HG03457 (cell line): ENCODE results near the gene NOS3.
"Not testable (repeated sequence)": the region's sequence is repeated elsewhere in the genome, so short reads cannot be mapped to it uniquely, and the experiment has no call there.

ENCODE experiments used
- ATAC-seq: cut with Tn5 transposase; IDR thresholded peaks from one replicate; pipeline ENCODE4 v1.9.1; 2021; ENCODE audit warnings: moderate number of reproducible peaks; ENCODE audit not compliant: unreplicated experiment

Gene NOS3

DNA sequence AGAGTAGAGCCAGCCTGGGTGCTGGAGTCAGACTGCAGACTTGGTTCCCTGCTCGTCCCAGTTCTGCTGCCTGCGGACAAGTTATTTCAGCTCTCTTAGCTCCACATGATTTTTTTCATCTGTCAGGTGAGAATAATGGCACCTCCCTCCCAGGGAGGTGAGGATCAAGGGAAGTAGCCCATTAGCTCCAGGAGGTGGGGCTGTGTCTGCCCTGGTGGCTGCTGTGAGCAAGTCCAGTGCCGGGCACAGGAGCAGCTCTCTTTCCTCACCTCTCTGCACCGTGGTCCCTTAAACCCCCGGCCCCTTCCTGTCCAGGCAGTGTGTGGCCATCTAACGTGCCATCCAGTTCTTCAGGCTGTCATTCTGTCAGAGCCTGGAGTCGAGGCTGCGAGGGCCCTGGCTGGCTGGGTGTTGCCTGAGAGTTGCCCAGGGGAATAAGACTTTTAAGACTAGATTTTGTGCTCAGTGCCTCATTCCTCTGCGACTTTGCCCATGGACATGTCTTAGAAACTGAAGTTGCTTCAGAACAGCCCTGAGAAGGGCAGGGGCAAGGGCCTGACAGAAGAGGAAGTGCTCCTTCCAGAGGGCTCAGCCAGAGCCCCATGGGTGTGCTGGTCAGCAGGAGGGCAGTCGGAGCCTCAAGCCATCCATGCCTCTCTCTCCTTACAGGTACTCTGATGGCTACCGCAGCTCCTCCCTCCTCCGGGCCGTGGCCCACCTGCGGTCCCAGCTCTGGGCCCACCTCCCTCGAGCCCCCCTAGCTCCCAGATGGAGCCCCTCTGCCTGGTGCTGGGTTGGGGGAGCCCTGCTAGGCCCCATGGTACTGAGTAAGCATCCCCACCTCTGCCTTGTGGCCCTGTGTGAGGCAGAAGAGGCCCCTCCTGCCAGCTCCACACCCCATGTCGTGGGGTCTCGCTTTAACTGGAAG lies 42.4 kb downstream of the NOS3 start:
- no peak for ATAC-seq

DNA sequence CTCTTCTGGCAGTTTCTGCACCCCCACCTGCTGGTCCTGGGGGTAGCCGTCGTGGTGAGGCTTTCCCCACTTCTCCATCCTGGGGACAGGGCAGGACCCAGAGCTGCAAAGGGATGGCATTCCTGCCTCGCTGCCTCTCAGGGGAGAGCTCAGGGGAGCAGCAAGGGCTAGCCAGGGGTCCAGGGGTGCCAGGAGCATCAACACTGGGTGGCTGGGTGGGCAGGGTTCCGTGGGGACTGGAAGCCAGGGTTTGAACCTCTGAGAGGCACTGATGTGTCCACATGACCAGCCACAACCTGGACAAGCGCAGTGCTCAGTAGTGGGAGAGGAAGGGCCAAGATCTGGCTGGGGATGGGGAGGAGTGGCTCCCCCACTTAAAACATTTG lies 43.0 kb downstream of the NOS3 start:
- no peak for ATAC-seq

DNA sequence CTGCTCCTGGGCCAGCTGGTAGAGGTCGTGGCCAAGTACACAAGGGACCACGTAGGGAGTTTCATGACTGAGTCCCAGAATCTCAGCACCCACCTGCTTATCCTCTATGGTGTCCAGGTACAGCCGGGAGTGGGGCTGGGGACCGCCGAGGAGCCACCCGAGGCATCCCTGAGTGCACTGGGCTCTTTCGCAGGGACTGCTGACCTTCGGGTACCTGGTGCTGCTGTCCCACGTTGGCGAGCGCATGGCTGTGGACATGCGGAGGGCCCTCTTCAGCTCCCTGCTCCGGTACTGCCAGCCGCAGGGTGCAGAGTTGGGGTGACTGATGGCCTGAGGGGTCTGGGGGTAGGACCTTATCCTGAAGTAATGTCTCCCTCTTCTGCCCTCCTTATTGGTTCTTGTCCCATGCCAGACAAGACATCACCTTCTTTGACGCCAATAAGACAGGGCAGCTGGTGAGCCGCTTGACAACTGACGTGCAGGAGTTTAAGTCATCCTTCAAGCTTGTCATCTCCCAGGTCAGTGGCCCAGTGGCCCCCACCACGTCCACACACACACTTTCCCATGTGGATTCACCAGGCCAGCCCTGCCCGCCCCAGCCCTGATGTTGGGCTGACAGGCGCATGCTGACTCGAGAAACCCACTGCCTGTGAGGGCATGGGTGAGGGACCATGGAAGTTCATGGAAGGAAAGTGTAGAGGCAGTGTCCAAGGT lies 43.7 kb downstream of the NOS3 start:
- ATAC-seq, result no peak

DNA sequence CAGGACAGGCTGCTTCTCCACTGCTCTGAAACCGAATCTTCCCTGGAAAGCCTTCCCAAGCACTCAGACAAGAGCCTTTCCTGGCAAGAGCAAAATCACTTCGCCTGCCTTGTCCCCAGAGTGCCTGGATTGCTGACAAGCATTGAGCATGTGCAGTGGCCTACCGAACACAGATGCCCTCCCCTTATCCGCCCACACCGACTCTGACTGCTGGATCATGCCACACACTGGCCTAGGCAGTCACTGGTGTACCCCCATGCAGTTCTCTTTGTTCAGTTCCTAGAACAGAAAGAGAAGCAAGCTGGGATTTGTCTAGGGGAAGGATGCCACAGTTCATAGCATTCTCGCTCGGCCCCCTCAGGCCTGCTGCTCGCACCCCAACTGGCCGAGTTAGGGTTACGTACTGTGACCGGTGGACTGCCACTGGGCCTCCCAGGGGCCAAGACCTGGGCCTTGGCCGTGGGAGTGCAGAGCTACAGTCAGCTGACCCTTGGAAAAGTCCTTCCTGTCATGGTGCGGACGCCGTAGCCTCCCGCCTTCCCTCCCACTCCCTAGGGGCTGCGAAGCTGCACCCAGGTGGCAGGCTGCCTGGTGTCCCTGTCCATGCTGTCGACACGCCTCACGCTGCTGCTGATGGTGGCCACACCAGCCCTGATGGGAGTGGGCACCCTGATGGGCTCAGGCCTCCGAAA lies 44.4 kb downstream of the NOS3 start:
- ATAC-seq, result no peak

DNA sequence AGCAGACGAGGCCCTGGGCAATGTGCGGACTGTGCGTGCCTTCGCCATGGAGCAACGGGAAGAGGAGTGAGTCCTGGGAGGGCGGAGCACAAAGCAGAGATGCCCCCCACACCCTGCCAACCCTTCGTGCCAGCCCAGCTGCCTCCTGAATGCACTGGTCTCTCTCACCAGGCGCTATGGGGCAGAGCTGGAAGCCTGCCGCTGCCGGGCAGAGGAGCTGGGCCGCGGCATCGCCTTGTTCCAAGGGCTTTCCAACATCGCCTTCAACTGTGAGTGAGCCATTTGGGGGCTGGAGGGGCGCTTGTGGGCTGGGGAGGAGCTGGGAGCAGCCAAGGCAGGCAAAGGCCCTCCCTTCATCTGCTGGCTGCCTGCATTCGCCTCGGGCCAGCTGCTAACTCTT lies 45.1 kb downstream of the NOS3 start:
- ATAC-seq, result no peak

DNA sequence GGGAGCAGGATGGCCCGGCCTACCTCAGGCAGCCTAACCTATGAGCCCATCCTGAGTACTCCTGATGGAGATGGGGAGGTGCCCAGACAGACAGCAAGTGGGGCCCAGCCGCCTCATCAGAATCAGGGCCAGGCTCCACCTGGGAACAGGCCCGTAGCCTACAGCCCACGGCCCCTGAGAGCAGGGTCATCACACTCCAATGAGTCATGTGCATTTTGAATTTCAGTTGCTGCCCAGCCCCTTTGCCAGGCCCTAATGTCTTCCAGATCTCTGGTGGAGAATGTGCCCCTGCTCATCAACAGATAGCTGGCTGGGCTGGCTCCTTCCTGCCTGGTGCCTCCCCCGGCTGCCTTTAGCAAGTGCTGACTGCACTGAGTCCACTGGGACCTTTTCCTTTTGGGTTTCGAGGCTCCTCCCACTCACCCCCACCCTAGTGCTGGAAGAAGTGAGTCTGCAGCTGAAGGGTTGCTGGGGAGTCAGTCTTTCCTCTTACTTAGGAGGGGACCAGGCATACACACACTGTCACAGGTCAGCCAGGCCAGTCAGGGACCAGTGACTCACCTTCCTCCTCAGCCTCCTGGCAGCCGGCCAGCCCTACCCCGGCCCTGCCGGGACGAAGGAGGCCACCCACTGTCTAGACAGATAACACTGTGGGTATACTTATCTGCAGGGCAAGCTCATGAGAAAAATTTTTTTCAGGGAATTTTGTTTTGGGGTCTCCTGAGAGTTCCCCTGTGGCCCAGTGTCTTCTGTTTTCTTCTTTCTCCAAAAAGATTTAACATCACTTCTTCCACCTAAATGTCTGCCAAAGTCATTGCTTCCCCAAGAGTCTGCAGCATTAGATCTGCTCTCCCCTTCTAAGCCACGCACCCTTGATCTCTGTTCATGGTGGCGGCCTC lies 48.4 kb downstream of the NOS3 start:
- no peak for ATAC-seq

DNA sequence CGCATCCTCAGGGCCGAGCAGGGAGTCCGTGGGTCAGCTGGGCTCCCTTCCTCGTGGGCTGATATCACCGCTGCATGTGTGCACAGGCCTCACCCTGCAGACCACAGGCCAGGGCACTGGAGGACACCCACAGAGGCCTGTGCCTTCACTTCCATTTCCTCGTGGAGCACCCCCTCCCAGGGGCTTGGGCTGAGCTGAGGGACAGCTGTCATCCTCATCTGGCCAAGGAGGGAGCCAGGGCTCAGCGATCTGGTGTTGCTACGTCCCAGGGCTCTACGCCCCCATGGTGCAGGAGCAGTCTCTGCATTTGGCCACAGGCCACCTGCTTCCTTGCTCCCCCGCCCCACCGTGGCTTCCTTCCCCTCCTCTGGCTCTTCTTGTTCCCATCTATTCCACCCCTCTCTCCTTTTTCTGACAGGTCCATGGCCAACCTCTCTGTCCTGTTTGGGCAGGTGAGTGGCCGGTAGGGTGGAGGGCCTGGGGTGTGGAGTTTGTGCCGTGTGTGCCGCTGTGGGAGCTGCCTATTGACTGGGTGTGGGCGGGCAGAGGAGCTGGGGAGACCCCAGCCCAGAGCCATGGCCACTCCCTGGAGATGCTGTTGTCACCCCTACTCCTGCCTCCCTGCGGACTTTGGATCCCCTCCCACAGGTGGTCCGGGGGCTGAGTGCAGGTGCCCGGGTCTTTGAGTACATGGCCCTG lies 49.2 kb downstream of the NOS3 start:
- no peak for ATAC-seq

DNA sequence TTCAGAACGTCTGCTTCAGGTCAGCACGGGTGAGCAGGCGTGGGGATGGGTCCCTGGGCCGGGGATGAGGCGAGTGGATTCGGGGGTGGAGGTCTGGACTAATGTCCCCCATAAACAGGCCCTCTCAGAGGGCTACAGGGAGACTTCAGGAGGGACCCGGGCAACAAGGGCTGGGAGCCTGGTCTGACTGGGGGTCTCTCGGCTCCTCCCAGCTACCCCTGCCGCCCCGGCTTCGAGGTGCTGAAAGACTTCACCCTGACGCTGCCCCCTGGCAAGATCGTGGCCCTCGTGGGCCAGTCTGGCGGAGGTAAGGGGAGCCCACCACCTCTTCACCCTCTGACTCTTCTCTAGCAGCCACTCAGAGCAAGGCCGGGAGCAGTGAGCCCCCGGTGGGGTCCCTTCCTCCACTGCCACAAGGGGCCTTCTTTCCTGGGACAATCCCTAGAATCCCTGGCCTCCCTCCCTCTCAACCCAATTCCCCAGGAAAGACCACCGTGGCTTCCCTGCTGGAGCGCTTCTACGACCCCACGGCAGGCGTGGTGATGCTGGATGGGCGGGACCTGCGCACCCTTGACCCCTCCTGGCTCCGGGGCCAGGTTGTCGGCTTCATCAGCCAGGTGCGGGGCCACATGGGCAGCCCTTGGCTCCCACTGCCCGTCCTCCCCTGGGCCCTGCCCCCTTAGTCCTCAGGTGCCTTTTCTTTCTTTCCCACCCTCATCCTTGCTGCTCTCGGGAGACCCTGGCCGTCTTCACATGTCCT lies 50.0 kb downstream of the NOS3 start:
- no peak for ATAC-seq

DNA sequence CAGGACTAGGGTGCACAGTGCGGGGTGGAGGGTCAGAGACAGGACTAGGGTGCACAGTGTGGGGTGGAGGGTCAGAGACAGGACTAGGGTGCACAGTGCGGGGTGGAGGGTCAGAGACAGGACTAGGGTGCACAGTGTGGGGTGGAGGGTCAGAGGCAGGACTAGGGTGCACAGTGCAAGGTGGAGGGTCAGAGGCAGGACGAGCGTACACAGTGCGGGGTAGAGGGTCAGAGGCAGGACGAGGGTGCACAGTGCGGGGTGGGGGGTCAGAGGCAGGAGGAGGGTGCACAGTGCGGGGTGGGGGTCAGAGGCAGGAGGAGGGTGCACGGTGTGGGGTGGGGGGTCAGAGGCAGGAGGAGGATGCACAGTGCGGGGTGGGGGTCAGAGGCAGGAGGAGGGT lies 52.6 kb downstream of the NOS3 start:
- ATAC-seq, result not testable (repeated sequence)

DNA sequence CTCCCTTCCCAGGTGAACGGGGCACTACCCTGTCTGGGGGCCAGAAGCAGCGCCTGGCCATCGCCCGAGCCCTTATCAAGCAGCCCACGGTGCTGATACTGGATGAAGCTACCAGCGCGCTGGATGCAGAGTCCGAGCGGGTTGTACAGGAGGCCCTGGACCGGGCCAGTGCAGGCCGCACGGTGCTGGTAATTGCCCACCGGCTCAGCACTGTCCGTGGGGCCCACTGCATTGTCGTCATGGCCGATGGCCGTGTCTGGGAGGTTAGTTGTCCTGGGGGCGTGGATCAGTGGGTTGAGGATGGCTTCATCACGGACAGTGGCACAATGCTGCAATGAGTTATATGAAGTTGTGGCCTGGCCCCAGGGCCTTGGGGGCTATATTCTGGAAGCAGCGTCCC lies 53.1 kb downstream of the NOS3 start:
- ATAC-seq, result no peak

DNA sequence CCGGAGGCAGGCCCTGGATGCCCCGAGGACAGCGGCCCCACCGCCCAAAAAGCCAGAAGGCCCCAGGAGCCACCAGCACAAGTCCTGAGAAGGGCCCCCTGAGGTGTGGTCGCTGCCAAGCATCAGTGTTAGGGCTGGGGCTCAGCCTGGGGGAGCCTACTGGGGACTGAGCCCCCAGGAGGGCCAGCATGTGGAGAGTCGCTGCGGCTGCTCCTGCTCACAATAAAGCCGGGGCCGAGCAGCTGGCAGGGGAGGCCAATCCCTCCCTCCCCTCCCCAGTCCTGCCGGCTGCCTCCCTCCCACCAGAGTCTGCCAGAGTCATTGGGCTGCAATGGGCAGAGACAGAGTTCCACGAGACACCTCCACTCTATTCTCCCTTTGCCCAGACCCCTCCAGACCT lies 54.4 kb downstream of the NOS3 start:
- no peak for ATAC-seq

DNA sequence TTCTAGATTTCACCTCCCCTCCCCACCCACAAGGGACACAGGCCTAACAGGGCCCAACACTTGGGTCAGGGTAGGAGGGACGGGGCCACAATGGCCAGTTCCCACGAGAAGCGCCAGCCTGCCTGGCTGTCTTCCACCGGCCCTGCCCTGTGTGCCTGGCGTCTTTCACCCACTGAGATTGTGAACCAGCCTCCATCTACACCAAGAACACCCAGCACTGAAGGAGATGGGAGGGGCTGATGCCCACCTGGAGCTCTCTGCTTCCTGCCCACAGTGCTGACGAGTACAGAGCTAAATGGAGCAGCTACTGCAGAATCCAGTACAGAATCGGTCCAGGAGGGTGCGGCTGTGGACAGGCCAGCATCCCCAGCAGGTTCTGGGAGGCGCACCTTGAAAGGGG lies 55.1 kb downstream of the NOS3 start:
- ATAC-seq, result no peak

DNA sequence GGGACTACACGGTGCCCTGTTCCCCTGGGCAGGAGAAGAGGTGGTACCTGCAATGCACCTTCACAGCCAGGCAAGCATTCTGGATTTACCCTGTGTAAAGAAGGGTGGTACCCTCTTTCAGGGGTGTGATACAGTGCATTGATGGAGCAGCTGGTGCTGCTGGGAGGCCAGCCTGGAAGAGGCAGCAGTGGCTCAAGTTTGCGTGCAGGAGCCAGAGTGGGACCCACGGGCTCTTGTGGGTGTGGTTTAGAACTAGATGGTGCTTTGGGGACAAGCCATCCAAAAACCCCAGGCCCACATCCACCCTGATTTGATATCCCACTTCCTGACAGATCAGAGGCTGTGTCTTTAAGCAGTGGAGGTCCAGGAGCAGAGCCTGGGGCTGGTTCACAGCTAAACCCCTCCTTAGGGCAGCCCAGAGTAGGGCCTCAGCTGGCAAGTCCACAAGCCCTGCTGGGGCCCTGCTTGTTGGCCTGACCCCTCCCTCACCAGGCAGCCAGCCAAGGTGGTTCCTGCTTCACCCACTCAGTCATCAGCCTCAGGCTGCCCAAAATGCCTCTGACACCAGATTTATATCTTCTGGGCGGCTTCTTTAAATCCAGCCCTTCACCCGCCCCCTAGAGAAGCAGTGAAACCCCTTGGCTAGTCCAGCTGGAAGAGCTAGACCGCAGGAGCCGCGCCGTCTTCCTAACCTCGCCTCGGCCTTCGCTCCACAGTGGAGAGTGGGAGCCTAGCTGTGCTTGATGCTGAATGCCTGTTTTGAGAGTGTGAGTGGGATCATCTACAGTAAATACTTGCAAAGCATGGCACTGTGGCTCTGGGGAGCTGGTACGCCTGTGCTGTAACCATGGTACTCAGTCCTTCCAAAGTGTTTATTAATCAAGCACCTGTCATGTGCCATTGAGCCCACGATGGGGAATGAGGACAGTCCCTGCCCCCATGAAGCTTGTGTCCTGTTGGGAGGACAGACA lies 56.1 kb downstream of the NOS3 start:
- no peak for ATAC-seq

DNA sequence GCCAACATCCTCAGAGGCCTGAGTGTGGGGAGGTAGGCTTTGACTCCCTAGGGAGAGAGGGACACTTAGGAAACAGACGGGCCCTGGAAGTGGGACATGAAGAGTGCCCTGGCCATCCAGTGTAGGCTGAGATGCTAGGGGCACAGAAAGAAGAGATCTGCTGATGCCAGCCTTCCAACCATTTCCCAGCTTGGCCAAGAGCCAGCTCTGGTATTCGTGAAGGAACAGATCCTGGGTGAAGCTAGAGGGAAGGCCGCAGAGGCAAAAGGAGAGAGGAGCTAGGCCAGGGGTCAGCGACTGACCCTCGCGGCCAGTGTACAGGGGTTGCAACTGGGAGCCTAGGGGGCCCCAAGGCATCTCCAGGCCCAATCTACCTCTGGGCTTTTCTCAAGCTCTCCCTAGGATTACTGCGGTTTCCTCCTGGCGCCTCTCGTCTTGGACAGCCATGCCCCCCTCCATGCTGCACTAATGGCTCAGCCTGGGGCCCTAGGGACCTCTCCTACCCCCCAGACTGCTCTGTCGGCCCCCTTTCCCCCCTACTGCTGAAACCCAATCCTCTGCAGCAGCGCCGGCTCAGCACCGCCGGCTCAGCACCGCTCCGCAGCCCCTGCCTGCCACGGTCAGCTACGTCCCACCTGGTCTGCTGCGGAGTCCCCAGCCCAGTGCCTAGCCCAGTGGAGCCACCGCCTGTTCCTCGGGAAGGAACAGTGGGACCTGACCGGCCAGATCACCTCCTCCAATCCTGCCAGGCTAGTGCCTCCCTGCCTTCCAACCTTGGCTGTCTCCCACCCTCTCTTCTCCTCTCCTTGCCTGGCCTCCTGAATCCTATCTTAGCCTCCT lies 57.4 kb downstream of the NOS3 start, which contains the start of gene ASIC3:
ASIC3 (plus strand) TSS at position 556 of the 840 bp plus-strand sequence. CDS start 355 bp downstream, outside the sequence.
- ATAC-seq, result no peak

DNA sequence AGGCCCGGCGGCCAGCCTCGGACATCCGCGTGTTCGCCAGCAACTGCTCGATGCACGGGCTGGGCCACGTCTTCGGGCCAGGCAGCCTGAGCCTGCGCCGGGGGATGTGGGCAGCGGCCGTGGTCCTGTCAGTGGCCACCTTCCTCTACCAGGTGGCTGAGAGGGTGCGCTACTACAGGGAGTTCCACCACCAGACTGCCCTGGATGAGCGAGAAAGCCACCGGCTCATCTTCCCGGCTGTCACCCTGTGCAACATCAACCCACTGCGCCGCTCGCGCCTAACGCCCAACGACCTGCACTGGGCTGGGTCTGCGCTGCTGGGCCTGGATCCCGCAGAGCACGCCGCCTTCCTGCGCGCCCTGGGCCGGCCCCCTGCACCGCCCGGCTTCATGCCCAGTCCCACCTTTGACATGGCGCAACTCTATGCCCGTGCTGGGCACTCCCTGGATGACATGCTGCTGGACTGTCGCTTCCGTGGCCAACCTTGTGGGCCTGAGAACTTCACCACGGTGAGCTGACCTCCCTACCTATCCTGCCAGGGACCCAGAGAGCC lies 58.2 kb downstream of the NOS3 start:
- ATAC-seq, result no peak

DNA sequence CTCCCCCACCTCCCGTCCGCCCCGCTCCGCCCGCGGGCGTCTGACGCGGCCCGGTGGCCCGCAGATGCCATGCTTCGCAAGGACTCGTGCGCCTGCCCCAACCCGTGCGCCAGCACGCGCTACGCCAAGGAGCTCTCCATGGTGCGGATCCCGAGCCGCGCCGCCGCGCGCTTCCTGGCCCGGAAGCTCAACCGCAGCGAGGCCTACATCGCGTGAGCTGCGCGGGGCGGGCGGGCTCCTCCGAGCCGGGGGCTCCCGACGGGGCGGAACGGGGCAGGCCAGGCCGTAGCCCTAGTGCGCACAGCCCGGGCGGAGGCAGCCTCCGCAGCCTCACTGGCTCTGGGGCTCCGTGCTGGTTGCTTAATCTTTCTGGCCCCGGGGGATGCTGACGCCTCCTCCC lies 60.3 kb downstream of the NOS3 start:
- no peak for ATAC-seq

DNA sequence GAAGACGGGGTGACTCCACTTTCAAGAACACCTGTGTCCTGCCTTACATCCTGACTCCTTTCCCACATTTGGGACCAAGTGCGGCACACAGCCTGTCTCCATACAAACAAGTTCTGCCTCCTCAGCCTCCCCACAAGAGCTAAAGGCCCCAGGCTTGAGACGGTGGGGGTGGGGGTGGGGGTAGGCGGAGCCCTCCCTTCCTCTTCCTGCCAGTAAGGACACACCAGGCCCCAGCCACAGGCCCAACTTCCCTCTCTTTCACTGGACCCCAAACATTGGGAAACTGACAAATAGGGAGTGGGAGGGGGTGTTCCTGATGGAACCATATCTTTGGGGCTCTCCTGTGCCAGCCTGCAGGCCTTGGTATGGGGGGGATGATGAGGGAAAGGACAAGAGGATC lies 62.3 kb downstream of the NOS3 start:
- ATAC-seq, result no peak
